ENCODE data around the gene PKIB.

- TF ChIP-seq CTCF (IDR thresholded peaks at IDR 0.05) (no peak), POLR2A (IDR thresholded peaks at IDR 0.05) (no peak)
These were observed 86.6 kb downstream of the PKIB start for GRCh38 chr6:122696853-122697252.

Data from uterus (tissue), 2 donors.